GM19455 (cell line): Measurements from ENCODE around the gene MACROD2.
"Not testable (repeated sequence)": the region's sequence is repeated elsewhere in the genome, so short reads cannot be mapped to it uniquely, and the experiment has no call there.

Source experiments
- ATAC-seq: cut with Tn5 transposase; IDR thresholded peaks from one replicate; pipeline ENCODE4 v1.9.1; 2021; ENCODE audit not compliant: unreplicated experiment

Gene MACROD2

DNA sequence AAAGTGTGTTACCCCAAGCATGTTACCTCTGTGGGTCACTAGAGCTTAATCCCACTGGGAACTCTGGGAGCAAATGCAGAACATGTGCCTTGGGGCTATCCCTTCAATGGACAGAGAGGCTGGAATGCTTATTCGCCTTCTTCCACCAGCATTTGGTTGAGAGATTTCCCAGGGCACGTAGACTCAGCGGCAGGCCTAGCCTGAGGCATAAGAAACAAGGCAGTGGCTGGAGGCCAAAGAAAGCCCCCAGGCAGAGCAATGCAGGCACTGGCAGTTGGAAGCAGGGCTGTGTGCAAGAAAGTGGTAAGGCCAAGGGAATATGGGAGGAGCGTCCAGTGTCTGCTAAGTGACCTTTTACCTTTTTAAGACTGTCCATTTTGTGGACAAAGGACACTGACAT, 456.1 kb downstream of the MACROD2 start:
- ATAC-seq = no peak

DNA sequence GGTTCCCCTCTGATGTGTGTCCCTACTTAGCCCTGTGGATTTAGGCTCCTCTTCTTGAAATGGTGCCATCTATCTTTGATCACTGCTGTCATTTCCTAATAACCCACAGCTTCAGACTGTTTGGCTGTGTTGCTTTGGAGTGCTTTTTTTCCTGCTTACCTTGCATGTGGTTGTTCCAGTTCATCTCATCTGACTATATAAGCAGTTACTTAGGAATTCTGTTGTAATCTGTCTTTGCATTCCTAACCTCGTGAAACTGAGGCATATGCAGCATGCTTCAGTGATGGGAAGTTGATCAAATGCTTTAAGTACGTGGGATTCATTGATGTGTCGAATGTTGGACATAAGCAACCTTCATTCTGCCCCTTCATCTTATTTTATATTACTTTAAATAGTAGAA, 457.9 kb downstream of the MACROD2 start:
- no peak for ATAC-seq

DNA sequence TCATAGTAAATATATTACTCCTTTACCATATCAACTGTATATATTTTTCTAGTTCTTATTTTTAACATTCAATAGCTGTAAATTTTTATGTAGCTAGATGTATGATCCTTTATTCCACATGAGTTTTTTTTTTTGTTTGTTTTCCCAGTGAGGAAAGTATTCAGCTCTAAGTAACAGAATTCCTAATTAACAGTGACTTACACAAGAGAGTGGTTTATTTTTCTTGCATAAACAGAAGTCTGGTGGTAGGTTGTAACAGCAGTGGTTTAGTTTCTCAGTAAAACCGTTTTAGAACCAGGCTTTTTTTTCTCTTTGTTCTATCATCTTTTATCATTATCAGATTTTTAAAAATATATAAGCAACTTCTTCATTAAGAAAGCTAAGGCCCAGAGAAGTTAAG, 459.0 kb downstream of the MACROD2 start:
- no peak for ATAC-seq

DNA sequence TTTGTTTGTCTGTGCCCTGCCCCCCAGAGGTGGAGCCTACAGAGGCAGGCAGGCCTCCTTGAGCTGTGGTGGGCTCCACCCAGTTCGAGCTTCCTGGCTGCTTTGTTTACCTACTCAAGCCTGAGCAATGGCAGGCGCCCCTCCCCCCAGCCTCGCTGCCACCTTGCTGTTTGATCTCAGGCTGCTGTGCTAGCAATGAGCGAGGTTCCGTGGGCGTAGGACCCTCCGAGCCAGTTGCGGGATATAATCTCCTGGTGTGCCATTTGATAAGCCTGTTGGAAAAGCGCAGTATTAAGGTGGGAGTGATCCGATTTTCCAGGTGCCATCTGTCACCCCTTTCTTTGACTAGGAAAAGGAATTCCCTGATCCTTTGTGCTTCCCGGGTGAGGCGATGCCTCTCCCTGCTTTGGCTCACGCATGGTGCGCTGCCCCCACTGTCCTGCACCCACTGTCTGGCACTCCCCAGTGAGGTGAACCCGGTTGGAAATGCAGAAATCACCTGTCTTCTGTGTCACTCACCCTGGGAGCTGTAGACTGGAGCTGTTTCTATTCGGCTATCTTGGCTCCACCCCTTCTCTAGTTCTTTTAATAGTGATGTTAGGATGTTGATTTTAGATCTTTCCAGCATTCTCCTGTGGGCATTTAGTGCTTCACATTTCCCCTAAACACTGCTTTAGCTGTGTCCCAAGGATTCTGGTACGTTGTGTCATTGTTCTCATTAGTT, 471.9 kb downstream of the MACROD2 start:
- not testable (repeated sequence) for ATAC-seq

DNA sequence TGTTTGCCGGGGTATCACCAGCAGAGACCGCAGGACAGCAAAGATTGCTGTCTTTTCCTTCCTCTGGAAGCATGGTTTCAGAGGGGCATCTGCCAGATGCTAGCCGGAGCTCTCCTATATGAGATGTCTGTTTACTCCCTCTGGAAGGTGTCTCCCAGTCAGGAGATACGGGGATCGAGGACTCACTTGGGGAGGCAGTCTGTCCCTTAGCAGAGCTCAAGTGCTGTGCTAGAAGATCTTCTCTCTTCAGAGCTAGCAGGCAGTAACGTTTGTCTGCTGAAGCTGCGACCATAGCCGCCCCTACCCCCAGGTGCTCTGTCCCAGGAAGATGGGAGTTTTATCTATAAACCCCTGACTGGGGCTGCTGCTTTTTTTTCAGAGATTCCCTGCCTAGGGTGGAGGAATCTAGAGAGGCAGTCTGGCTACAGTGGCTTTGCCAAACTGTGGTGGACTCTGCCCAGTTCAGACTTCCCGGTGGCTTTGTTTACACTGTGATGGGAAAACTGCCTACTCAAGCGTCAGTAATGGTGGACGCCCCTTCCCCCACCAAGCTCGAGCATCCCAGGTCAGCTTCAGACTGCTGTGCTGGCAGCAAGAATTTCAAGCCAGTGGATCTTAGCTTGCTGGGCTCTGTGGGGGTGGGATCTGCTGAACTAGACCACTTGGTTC, 475.0 kb downstream of the MACROD2 start:
- no peak for ATAC-seq

DNA sequence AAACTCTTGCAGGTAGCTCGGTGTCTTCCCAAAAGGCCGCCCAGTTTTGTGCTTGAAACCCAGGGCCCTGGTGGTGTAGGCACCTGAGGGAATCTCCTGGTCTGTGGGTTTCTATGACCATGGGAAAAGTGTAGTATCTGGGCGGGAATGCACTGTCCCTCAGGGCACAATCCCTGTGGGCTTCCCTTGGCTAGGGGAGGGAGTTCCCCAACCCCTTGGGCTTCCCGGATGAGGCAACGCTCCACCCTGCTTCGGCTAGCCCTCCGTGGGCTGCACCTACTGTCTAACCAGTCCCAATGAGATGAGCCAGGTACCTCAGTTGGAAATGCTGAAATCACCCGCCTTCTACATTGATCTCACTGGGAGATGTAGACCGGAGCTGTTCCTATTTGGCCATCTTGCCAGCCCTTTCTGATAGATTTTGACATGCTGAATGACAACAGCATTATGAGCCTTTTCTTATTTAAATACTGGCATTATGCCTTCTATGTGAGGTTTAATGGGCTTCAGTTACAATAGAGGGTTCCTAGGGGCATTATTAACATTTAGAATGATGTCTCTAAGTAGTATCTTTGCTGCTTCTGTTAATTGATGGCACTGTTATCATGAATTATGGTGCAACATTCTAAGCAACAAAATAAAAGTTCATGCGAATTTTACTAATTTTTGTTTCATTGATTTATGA, 475.8 kb downstream of the MACROD2 start:
- no peak for ATAC-seq

DNA sequence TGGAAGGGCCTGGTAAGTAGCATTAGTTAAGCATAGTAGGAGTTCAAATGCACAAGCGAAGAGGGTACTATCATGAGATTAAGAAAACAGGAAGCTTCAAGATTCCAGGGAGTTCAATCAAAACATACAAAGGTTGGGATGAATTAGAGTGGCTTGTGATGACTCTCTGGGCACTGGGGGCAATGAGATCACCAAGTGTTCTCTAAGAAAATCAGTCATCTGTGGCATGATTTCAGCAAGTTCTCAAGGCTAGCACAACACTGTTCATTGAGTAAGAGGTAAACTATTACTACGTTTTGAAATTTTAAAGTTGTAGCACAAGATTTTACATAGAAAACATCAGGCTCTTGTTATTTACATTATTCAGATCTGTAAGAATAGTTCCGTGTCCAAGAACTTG, 481.8 kb downstream of the MACROD2 start:
- ATAC-seq = no peak

DNA sequence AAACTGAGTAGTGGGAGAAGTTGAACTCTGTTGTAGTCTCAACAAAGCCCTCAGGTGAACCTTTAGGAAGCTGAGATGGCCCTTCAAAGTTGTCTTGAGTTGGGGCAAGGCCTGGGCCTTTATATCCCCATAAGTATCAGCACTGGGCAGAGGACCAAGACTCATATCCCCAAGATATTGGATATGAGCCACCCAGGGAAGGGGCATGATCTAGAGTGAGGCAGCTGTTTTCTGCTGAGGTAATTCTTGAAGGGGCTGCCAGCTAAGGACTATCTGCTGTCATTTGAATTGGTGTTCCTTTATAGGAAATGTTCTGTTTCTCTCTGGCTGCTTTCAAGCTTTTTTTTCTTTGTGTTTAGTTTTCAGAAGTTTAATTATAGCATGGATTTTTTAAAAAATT, 482.8 kb downstream of the MACROD2 start:
- ATAC-seq = no peak

DNA sequence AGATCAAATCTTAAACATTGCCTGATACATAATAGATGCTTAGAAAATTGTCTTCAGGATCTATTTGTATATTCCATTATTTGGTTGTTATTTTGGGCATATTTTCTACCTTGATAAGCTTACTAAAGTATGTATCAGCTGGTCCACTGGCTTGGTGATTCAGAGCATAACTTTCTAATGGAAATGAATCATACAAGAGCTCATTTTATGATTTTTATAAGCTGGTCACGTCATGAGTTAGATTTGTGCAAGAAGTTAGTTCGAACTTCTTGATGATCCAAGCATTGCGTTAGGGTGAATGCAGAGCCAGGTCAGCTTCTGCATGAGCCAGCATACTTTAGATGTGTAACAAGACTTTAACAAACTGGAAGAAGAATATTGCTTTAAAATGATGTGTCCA, 486.5 kb downstream of the MACROD2 start:
- no peak for ATAC-seq

DNA sequence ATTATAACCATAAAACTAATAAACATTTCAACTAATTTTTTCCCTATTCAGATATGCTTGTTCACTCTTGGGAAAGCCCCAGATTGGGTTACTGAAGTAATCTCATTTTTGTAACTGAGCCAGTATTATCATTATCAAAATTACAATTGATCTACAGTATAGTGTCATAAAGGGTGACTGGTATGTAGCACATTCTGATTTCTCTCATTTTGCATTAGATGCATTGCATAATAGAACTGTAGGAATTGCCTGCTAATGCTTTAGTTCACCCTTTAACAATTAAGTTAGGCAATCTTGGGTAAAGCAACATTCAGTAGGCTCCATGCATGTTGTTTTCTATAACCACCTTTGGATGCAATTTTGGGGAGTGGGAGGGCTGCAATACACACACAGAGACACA, 492.9 kb downstream of the MACROD2 start:
- ATAC-seq = no peak

DNA sequence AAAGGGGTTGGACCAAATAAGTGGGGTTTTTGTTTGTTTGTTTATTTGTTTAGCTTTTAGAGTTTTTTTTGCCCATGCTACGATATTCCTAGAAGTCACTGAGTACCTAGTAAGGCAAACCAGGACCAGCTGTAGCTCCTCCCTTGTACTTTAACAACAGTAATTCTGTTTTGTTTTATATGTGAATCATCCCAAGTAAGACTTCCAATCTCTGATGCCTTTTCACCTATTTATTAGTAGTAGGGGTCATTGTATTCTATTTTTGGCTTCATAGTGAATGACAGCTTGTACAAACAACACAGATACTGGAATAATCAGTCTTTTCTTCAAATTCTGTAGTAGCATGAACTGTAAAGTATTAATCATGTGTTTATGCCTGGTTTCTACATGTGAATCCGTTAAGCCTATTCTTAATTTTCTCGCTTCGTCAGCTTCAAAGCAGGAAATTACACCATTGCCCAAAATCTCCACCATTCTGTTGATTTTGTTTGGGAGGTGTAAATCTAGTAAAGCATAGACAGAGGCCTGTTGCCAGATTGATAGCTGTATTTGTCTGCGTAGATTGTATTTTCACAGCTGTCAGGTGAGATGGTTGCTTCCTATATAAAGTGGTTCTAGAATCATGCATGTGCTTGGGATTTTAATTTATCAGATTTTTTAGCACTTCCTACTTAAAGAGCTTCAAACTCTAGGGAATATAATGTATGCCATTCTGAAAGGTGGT, 493.6 kb downstream of the MACROD2 start:
- no peak for ATAC-seq

DNA sequence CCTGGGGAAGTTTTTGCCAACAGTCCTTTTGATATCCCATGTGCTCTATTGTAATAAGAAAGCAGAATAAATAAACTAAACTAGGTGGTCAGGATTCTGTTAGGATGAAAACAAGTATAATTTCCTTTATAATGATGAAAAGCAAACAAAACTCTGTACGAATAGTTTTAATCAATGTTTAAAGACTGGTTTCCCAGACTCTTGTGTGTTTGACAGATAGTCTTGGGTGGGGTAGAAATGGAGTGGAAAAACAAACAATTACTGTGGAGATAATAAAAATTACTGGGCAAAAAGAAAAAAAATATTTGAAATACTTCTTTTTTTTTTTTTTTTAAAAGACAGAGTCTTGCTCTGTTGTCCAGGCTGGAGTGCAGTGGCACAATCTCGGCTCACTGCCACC, 494.2 kb downstream of the MACROD2 start:
- no peak for ATAC-seq

DNA sequence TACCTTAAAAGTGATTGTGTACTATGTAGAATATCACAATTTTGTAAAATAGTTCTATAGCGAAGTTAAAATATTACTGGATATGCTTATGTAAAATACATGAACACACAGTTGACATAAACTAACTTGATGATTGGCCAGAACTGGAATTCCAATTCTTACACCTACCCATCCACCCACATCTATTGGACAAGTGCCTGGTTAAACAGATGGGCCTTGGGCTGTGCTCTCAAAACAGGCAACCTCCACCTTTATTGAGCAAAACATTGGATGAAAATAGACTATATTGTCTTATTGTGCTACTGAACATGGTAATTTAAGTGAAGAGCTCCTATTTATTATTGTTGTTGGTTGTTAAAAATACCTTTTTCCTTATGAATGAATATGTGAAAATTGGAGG, 496.1 kb downstream of the MACROD2 start:
- no peak for ATAC-seq

DNA sequence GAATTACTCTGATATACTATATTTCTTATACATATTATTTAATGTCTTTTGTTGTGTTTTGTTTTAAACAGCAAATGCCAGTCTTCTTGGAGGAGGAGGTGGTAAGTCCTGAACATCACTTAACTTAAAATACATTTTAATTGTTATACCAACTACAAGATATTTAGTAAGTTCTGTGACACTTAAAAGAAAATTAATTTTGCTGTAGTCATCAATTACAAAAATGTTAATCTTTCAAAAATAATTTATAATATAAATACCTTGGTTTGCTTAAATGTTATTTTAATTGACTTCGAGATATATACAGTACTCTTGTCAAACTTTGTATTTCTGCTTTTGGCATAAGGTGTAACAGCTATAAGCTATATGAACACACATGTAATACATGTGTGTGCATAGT, 498.1 kb downstream of the MACROD2 start:
- no peak for ATAC-seq

DNA sequence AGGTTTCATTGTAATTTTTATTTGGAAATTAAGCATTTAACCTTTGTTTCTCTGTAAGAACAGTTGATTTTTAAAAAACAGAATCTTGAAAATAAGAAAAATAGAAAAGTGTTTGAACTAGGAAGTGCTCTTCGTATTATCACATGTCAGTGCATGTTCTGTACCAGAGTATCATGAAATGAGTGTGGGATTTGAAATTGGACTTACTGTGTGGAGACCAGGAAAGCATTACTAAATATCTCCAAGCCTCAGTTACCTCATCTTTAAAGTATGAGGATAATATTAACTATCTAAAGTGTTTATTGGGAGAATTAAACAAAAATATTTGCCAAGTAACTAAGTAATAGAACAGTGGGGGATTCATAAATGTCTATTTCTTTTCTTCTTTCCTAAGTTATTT, 499.0 kb downstream of the MACROD2 start:
- ATAC-seq = no peak

DNA sequence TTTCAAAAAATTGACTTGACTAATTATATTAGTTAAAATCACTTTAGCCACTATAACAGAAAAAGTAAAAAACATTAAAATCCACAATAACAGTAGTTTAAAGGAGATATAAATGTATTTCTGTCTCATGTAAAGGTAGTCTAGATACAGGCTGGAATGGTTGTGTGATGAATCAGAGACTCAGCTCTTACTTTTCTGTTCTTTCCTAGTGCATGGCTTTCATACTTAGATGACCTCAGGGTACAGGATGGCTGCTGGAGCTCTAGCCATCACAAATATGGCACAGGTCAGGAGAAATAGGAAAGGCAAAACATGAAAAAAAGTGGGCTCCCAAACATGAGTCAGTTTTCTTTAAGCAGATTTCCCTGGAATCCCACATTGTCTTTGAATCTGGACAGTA, 499.8 kb downstream of the MACROD2 start:
- ATAC-seq = no peak

DNA sequence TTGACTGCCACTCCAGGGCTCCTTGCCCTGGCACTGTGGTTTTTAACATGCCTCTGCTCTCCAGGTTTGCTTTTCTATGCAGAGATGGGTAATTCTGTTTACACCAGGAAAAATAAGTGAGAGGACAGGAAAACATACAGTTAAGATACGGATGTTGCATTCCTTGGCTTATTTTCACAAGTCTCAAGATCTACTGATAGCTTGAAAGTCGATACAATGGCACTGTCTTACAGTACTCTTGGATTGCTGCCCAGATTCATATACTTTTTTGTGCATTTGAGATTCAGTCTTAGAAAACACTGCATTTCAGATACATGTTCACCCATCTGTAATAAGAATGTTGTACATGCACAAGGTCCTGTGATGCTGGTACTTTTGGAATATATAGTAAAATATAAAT, 501.7 kb downstream of the MACROD2 start:
- ATAC-seq = no peak

DNA sequence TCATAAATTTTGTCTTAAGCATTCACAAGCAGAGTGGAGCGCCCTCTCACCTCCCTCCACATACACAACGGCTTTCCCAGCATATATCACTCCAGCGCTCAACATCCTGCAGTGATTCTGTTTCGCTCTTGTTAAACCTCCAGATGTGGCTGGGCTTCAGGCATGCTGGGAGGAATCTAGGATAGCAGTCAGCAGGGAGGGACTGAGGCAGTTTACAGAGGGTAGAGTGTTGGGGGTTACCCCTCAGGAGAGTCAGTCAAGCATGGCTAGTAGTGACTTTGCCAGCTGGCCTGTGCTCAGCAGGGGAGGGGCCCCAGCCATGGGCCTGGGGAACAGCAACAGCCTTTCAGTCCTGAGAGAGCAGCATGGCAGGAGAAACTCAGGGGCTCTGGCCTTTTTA, 503.5 kb downstream of the MACROD2 start:
- ATAC-seq = no peak

DNA sequence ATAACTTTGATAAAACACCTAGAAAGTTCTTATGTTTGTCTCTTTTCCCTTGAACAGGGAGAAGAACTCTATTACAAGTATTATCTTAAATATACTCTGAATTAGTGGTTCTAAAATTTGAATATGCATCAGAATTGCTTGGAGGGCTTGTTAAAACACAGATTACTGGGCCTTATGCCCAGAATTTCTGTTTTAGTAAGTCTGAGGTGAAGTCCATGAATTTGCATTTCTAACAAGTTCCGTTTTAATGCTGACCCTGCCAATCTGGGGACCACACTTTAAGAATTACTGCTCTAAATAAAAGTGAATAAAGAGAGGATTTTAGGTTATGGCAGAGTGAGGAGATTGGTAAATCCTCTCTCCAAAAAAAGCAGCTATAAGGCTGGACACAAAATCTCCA, 510.2 kb downstream of the MACROD2 start:
- ATAC-seq = no peak

DNA sequence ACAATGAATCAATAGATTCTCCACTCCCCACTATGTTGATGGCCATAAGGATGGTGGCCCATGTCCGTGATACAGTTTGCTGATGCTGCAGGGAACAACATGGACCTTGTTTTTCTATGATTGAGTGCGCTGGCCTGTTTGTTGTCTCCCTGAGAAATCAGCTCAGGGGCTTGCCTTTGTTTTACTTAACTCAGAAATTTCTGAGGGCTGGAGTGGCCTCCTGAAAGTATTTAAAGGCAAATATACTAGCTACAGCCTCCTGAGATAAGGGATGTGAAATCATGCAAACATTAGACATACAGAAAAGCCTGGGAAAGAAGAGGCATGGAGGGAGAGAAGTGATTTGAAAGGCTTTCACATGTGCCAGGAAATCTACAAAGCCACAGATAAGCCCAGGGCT, 512.4 kb downstream of the MACROD2 start:
- ATAC-seq = no peak

DNA sequence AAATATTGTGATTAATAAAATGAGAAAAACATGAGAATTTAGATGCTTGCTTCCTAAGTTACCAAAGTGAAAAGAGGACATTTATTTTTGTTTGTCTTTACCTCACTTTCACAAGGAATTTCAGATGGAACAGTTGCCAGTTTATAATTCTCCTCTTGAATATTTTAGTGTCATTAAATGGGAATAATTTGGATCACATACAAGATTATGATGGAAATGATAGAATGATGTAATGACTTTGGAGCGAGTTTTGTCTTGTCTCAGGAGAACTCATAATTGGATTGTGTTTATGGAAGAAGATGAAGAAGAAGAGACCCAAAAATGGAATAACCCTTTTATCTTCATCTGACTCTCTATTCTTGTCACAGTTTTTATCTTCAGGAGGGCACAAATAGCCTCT, 515.0 kb downstream of the MACROD2 start:
- no peak for ATAC-seq

DNA sequence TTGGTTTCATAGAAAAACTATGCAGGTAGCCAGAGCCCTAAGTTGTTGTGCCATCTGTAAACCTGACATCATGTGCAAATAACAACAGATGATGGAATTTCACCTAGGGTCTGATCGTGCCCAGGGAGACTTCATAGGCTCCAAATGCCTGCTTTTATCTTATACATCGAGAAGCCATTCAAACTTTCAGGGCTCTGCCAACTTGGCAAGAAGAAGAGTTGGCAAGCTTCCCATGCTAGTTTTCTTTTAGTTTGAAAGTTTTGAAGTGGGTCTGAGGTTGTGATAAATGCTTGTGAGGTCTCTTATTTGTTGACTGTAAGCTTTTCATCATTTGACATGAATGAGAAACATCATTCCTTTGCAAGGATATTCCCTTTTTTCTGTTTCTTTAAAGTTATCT, 517.5 kb downstream of the MACROD2 start:
- no peak for ATAC-seq
